Measurements from ENCODE around the gene SRL.
"Not testable (repeated sequence)": the region's sequence is repeated elsewhere in the genome, so short reads cannot be mapped to it uniquely, and the experiment has no call there.

Gene SRL

DNA sequence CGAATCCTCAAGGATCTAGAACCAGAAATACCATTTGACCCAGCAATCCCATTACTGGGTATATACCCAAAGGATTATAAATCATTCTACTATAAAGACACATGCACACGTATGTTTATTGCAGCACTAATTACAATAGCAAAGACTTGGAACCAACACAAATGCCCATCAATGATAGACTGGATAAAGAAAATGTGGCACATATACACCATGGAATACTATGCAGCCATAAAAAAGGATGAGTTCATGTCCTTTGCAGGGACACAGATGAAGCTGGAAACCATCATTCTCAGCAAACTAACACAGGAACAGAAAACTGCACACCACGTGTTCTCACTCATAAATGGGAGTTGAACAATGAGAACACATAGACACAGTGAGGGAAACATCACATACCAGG lies 85.4 kb downstream of the SRL start:
- not testable (repeated sequence) for DNase-seq

DNA sequence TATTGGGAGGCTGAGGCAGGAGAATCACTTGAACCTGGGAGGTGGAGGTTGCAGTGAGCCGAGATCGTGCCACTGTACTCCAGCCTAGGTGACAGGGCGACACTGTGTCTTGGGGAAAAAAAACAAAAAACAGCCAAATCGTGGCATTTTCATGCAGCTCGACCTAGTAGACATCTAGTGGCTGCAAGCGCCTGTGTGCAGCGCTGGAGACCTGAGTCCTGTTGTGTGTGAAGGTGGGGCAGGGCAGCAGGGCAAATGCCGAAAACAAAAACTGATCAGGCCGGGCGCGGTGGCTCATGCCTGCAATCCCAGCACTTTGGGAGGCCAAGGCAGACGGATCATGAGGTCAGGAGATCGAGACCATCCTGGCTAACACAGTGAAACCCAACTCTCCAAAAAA lies 88.5 kb downstream of the SRL start:
- DNase-seq, result not testable (repeated sequence)

DNA sequence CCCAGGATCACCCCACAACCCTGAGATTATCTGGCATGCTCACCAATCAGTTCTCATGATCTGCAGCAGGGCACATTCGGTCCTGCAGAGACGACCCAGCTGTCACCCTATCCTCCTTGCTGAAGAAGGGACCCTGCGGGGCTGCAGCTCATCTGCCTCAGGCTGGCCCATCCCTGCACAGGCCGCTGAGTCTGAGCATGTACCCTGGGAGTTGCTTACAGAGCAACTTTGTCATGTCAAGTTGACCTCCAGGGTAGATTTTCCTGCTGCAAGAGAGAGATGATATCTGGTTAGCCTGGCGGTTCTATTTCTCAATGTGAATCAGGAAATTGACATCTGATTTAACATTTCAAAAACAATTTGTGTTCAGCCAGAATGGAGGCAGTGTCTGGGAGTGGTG lies 89.6 kb downstream of the SRL start:
- no peak for DNase-seq

- no peak for DNase-seq
Measured at GRCh38 chr16:4147236-4147635, 94.6 kb downstream of the SRL start.

- peak; percentile 24 for DNase-seq
Measured at GRCh38 chr16:4142268-4142667, 99.6 kb downstream of the SRL start.

GRCh38 chr16:4141604-4142003 lies 100.3 kb downstream of the SRL start:
- no peak for DNase-seq

DNA sequence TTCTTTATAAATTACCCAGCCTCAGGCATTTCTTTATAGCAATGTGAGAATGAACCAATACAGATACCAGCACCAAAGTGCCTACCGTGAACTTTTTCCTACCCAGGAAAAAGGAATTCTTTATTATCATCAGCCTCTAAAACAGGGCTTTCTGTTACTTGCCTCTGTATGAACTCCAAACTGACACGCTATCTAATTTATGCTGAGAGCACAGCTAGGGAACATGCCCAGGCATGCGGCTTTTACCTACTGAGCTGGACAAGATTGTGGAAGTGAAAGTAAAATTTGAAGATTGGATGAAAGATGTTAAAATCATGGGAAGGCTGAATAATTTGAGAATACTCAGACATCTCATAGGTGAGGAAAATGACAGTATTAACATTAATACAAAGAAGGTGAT lies 101.2 kb downstream of the SRL start:
- DNase-seq, result no peak

DNA sequence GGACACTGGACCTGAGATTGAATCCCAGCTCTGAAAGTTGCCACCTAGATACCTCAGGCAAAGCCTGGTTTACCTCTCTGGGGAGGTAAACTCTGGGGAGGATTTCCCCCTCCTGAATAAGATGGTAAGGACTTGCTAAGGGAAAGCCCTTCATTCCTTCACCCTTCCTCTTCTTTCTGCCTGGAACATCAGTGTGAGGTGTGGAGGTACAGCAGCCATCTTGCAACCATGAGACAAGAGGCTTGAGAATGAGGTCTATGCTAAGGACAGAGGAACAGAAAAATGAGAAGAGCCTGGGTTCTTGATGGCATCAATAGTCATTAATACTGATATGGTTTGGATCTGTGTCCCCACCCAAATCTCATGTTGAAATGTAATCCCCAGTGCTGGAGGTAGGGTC lies 101.9 kb downstream of the SRL start:
- DNase-seq, result no peak

All from stimulated activated CD4-positive, alpha-beta T cell treated with anti-CD3 and anti-CD28 coated beads, Interleukin-4, amount 100 ng/mL, for 24 hours (primary cell).